Kidney (tissue), 14 donors: ENCODE data around the gene SDF4. TPM values are rescaled to one million over a fixed set of nuclear protein-coding genes. Genes with fewer than 3 reads are reported as not detected.
A peak's percentile ranks its signal among the peaks of the same experiment; 100 is the strongest.

ENCODE experiments used
- DNase-seq, 5 donors: peaks; one replicate each; pipeline ENCODE4 v3.0.0-alpha.2; 2013 to 2020
- FAIRE-seq: peaks from 2 replicates; lab custom pipeline; 2012; peaks lifted over from hg19 to GRCh38; lab: Jason Lieb, UNC
- H3K27ac ChIP-seq, 2 donors: one replicate each; pipeline ENCODE4 v1.7.0; 2013; ENCODE audit warnings: low read depth in 2 of 2, low read length in 2 of 2, inconsistent platforms in 1 of 2
- H3K27me3 ChIP-seq: one replicate; pipeline ENCODE4 v1.7.1; 2013; ENCODE audit warnings: low read length, inconsistent platforms; ENCODE audit not compliant: control insufficient read depth, insufficient read depth
- H3K36me3 ChIP-seq, 3 donors: one replicate each; pipeline versions ENCODE4 v1.7.0 to v1.7.1; 2013; ENCODE audit warnings: low read length in 3 of 3, control low read depth in 1 of 3, inconsistent platforms in 1 of 3; ENCODE audit not compliant: insufficient read depth in 3 of 3, control insufficient read depth in 2 of 3
- H3K4me1 ChIP-seq, 3 donors: one replicate each; pipeline versions ENCODE4 v1.7.0 to v1.7.1; 2013; ENCODE audit warnings: low read length in 3 of 3, inconsistent platforms in 1 of 3, low read depth in 1 of 3; ENCODE audit not compliant: control insufficient read depth in 2 of 3, insufficient read depth in 2 of 3
- H3K4me3 ChIP-seq, 3 donors: one replicate each; pipeline versions ENCODE4 v1.7.0 to v1.8.1; 2013; ENCODE audit warnings: low read length in 3 of 3, control low read depth in 1 of 3, inconsistent platforms in 1 of 3
- H3K9ac ChIP-seq, 3 donors: one replicate each; pipeline versions ENCODE4 v1.7.0 to v1.7.1; 2013; ENCODE audit warnings: low read length in 3 of 3, control low read depth in 1 of 3, inconsistent platforms in 1 of 3
- H3K9me3 ChIP-seq, 3 donors: one replicate each; pipeline versions ENCODE4 v1.7.0 to v1.7.1; 2013; ENCODE audit warnings: low read length in 3 of 3, control low read depth in 1 of 3, inconsistent platforms in 1 of 3; ENCODE audit not compliant: control insufficient read depth in 2 of 3, insufficient read depth in 1 of 3
- intact Hi-C: fragments of 100-400 bp; cut with DNase I; formaldehyde crosslinking; loops from one replicate; pipeline ENCODE4 v1.11.1; 2022
- polyA plus RNA-seq: library from polyadenylated mRNA; stranded (reverse); fragments of 350-450 nt; fragmentation: Illumina TruSeq; extraction: RNeasy Lipid Tissue Mini Kit (QIAGEN cat#74804); gene quantifications from one replicate; pipeline ENCODE4 v1.2.3, GENCODE V29; 2014; ENCODE audit warnings: low read depth, low replicate concordance; ENCODE audit not compliant: insufficient read depth
- total RNA-seq: library from RNA; stranded (reverse); fragmentation: NEBNext Ultra II Directional; extraction: Animal tissue kit (Norgen Biotek cat#: 25700); gene quantifications from one replicate; pipeline ENCODE4 v1.2.1, GENCODE V29; 2021
- TF ChIP-seq, protein P1 (sequence below): IDR thresholded peaks from 3 replicates; pipeline ENCODE4 v1.5.1; 2012; ENCODE audit warnings: mild to moderate bottlenecking, moderate library complexity, borderline replicate concordance; ENCODE audit not compliant: insufficient read depth; ENCODE audit errors: extremely low read depth
- donor health status: control.
- donor health status: control.
- donor health status: control.
- donor health status: control.
- donor health status: control.
- donor health status: DM: yes; HTN: yes; CAD: no.
- donor health status: Normal renal cell carcinoma (clear cell type).

SDF4 gene
- total and polyA plus RNA-seq, 2 donors from 2014 or later: 143 to 160 TPM

- H3K4me3 ChIP-seq: no peak overlapping the region
- TF ChIP-seq, protein P1, sequence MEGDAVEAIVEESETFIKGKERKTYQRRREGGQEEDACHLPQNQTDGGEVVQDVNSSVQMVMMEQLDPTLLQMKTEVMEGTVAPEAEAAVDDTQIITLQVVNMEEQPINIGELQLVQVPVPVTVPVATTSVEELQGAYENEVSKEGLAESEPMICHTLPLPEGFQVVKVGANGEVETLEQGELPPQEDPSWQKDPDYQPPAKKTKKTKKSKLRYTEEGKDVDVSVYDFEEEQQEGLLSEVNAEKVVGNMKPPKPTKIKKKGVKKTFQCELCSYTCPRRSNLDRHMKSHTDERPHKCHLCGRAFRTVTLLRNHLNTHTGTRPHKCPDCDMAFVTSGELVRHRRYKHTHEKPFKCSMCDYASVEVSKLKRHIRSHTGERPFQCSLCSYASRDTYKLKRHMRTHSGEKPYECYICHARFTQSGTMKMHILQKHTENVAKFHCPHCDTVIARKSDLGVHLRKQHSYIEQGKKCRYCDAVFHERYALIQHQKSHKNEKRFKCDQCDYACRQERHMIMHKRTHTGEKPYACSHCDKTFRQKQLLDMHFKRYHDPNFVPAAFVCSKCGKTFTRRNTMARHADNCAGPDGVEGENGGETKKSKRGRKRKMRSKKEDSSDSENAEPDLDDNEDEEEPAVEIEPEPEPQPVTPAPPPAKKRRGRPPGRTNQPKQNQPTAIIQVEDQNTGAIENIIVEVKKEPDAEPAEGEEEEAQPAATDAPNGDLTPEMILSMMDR: no peak
- H3K27ac ChIP-seq: no peak overlapping the region
- H3K27me3 ChIP-seq: no peaks in the 10 kb centered on the region
- intact Hi-C loops: no loop called here
- no peak overlapping the region for H3K9ac ChIP-seq
- peak in 2 of 5 donors; percentile 40 to 80 for DNase-seq
- no peak for FAIRE-seq
- peaks cover 0 to 7% (median 0%) of the 10 kb centered on the region in 3 donors for H3K4me1 ChIP-seq
- no peaks in the 10 kb centered on the region for H3K9me3 ChIP-seq
- H3K36me3 ChIP-seq: no peaks in the 10 kb centered on the region
These were observed 20.9 kb downstream of the SDF4 start for GRCh38 chr1:1210726-1211540.

DNA sequence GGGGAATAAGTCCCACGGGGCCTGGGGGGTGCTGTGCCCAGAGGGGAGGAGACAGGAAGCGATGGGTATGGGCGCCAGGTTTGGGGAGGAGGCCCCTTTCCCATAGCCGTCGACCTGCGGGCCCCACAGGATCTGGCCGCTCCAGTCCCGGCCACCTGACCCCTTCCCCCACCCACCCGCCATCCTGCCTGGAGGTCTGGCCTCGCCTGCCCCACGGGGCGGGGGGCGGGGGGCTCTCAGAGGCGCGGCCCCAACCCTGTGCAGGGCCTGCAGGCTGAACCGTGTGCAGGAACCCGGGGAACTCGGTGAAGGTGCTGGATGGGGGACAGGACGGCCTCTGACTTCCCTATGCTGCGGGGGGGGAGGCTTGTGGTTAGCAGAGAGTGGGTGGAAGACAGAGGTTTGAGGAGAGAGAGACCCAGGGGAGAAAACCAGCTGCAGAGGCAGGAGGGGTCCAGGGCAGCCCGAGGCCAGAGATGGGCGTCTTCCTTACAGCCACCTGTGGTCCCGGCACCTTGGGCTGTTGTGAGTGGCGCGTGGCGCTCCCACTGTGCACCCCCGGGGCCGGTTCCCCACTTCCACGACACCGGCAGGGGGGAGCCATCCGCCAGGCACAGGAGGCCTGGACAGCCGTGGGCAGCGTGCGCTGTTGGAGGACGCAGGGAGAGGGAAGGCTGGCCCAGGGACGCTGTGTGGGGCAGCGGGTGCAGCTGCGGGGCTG lies 22.9 kb downstream of the SDF4 start:
- no peak for FAIRE-seq
- Histone ChIP-seq H3K9me3 (no peaks in the 10 kb centered on the region), H3K27me3 (no peaks in the 10 kb centered on the region), H3K36me3 (no peaks in the 10 kb centered on the region), H3K9ac (no peak overlapping the region), H3K27ac (no peak overlapping the region), H3K4me1 (peaks cover 0 to 5% (median 0%) of the 10 kb centered on the region in 3 donors), H3K4me3 (no peak overlapping the region)
- peak in 1 of 5 donors; percentile 75 for DNase-seq
- TF ChIP-seq, protein P1: no peak
- intact Hi-C loops: no loop called here

DNA sequence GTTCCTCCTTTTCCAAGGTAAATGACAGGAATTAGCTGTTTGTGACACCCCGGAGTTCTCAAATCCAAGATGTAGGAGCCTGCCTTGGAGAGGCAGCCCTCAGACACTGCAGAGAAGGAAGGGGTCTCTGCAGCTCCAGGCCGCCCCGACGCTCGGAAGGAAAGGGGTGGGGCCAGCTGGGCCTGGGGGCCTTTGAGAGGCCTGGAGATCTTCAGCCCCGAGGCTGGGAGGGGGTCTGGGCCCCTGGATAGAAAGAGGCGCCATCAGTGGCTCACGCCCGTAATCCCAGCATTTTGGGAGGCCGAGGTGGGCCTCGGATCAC lies 24.3 kb downstream of the SDF4 start:
- Histone ChIP-seq H3K9ac (no peak overlapping the region), H3K27ac (no peak overlapping the region), H3K4me1 (peaks cover 0 to 3% (median 0%) of the 10 kb centered on the region in 3 donors), H3K4me3 (no peak overlapping the region), H3K36me3 (no peaks in the 10 kb centered on the region), H3K9me3 (no peaks in the 10 kb centered on the region), H3K27me3 (no peaks in the 10 kb centered on the region)
- peak in 2 of 5 donors; percentile 53 to 60 for DNase-seq
- intact Hi-C loops: no loop called here
- TF ChIP-seq, protein P1: no peak
- no peak for FAIRE-seq
